HCT116 (cell line): ENCODE results near the gene ESR1. TPM values are rescaled to one million over a fixed set of nuclear protein-coding genes. Genes with fewer than 3 reads are reported as not detected.

Source experiments
- ATAC-seq: fragments of 200-7000 bp; cut with Tn5 transposase; 2 replicates; pipeline ENCODE4 v1.9.1; 2020; ENCODE audit warnings: mild to moderate bottlenecking, moderate library complexity
- BruUV-seq: library from RNA; stranded (reverse); fragments of 400-500 nt; replicated peaks from 2 replicates; lab custom pipeline; 2021; lab: Mats Ljungman, UMichigan
- CTCF ChIA-PET: fragments of 300-600 bp; sonication (Branson Sonifier 250); formaldehyde crosslinking; loops from one replicate; lab custom pipeline; 2021; ENCODE audit warnings: antibody characterized with exemption; lab: Charles Lee
- POLR2A ChIA-PET: fragments of 300-600, 350-600 bp; sonication (Branson Sonifier 250); formaldehyde crosslinking; loops from one replicate; lab custom pipeline; 2021; ENCODE audit warnings: antibody characterized with exemption; lab: Charles Lee
- RAD21 ChIA-PET, 2 experiments: fragments of 300-600 bp; sonication (Branson Sonifier 250); formaldehyde crosslinking; loops; one replicate each; lab custom pipeline; 2023; ENCODE audit warnings: low total read pairs in 2 of 2; ENCODE audit not compliant: uncharacterized antibody in 2 of 2, unreplicated experiment in 2 of 2, low non-redundant PET in 1 of 2; lab: Charles Lee
- DNase-seq: peaks from one replicate; pipeline ENCODE4 v3.0.0-alpha.2; 2010; ENCODE audit warnings: low read depth, low spot score
- H2AFZ ChIP-seq: fragments of 200-600 bp; shearing (Covaris generic), sonication (generic); 2 replicates; pipeline ENCODE4 v1.6.1; 2017; ENCODE audit warnings: low read depth, mixed run types, mixed read lengths, antibody characterized with exemption, low read length; ENCODE audit not compliant: poor library complexity, severe bottlenecking
- H3K27ac ChIP-seq: 2 replicates; pipeline ENCODE4 v1.5.1; 2012; ENCODE audit warnings: low read depth, low read length
- H3K27me3 ChIP-seq: fragments of 200-600 bp; sonication (generic); 2 replicates; pipeline ENCODE4 v1.6.1; 2016; ENCODE audit warnings: mixed run types, low read length, mixed read lengths; ENCODE audit not compliant: insufficient read depth
- H3K36me3 ChIP-seq, 2 experiments: fragments of 200-500 bp in 1 of 2; fragments of 200-600 bp in 1 of 2; sonication (Bioruptor generic) in 1 of 2; sonication (generic) in 1 of 2; 2 replicates each; pipeline versions ENCODE4 v1.5.1 to v1.6.1; 2014 to 2016; ENCODE audit warnings: low read length in 2 of 2, inconsistent platforms in 1 of 2, mixed read lengths in 1 of 2, mixed run types in 1 of 2; ENCODE audit not compliant: insufficient read depth in 2 of 2, control insufficient read depth in 1 of 2
- H3K4me1 ChIP-seq, 2 experiments: fragments of 200-600 bp in 1 of 2; sonication (generic) in 1 of 2; 2 replicates each; pipeline versions ENCODE4 v1.5.1 to v1.6.1; 2012 to 2017; ENCODE audit warnings: low read length in 2 of 2, inconsistent platforms in 1 of 2, mild to moderate bottlenecking in 1 of 2, mixed read lengths in 1 of 2, mixed run types in 1 of 2, moderate library complexity in 1 of 2; ENCODE audit not compliant: insufficient read depth in 2 of 2, control insufficient read depth in 1 of 2
- H3K4me2 ChIP-seq: fragments of 200-600 bp; sonication (generic); 2 replicates; pipeline ENCODE4 v1.6.1; 2017; ENCODE audit warnings: mixed run types, low read length, mixed read lengths
- H3K4me3 ChIP-seq, 2 experiments: fragments of 200-600 bp in 1 of 2; sonication (generic) in 1 of 2; replicated peaks in 1 of 2; 2 replicates each; pipeline ENCODE4 v1.5.1; 2011 to 2016; ENCODE audit warnings: low read length in 2 of 2, control low read depth in 1 of 2, low read depth in 1 of 2, mild to moderate bottlenecking in 1 of 2, mixed read lengths in 1 of 2, mixed run types in 1 of 2
- H3K79me2 ChIP-seq: fragments of 200-600 bp; sonication (generic); 2 replicates; pipeline ENCODE4 v1.6.1; 2017; ENCODE audit warnings: mild to moderate bottlenecking, mixed run types, low read length, moderate library complexity, mixed read lengths; ENCODE audit not compliant: insufficient read depth
- H3K9ac ChIP-seq: fragments of 200-600 bp; sonication (generic); 2 replicates; pipeline ENCODE4 v1.6.1; 2016; ENCODE audit warnings: low read length, mixed read lengths
- H3K9me2 ChIP-seq: fragments of 200-600 bp; sonication (generic), shearing (Covaris generic); 2 replicates; pipeline ENCODE4 v1.6.1; 2017; ENCODE audit warnings: mixed run types, mild to moderate bottlenecking, moderate library complexity; ENCODE audit not compliant: insufficient read depth
- H3K9me3 ChIP-seq, 2 experiments: fragments of 200-500 bp in 1 of 2; fragments of 200-600 bp in 1 of 2; sonication (Bioruptor generic) in 1 of 2; sonication (generic) in 1 of 2; 2 replicates each; pipeline ENCODE4 v1.6.1; 2014 to 2017; ENCODE audit warnings: low read length in 2 of 2, mixed read lengths in 2 of 2, inconsistent platforms in 1 of 2, low read depth in 1 of 2, mild to moderate bottlenecking in 1 of 2, mixed run types in 1 of 2, moderate library complexity in 1 of 2; ENCODE audit not compliant: control insufficient read depth in 1 of 2, insufficient read depth in 1 of 2
- H4K20me1 ChIP-seq: fragments of 200-600 bp; sonication (generic), shearing (Covaris generic); 2 replicates; pipeline ENCODE4 v1.6.1; 2017; ENCODE audit warnings: mixed run types, mild to moderate bottlenecking, moderate library complexity; ENCODE audit not compliant: insufficient read depth
- CEBPB ChIP-seq: IDR thresholded peaks from 2 replicates; pipeline ENCODE4 v1.6.1; 2012; ENCODE audit warnings: low read depth
- EGR1 ChIP-seq: IDR thresholded peaks from 2 replicates; pipeline ENCODE4 v1.6.1; 2012; ENCODE audit warnings: low read depth
- FOSL1 ChIP-seq: IDR thresholded peaks from 2 replicates; pipeline ENCODE4 v1.6.1; 2012; ENCODE audit warnings: low read depth
- RAD21 ChIP-seq: IDR thresholded peaks from 2 replicates; pipeline ENCODE4 v1.6.1; 2012; ENCODE audit warnings: low read depth, mild to moderate bottlenecking
- SP1 ChIP-seq: IDR thresholded peaks from 2 replicates; pipeline ENCODE4 v1.6.1; 2012; ENCODE audit warnings: low read depth
- SRF ChIP-seq: IDR thresholded peaks from 2 replicates; pipeline ENCODE4 v1.6.1; 2012; ENCODE audit warnings: low read depth
- YY1 ChIP-seq: IDR thresholded peaks from 2 replicates; pipeline ENCODE4 v1.6.1; 2011; ENCODE audit warnings: low read length, low read depth, moderate library complexity, mild to moderate bottlenecking; ENCODE audit not compliant: insufficient replicate concordance; ENCODE audit errors: extremely low read depth
- intact Hi-C: fragments of 100-400 bp; cut with micrococcal nuclease; formaldehyde crosslinking; loops from 2 replicates; pipeline ENCODE4 v1.10.0; 2022
- total RNA-seq: library from RNA; stranded (reverse); gene quantifications from one replicate; pipeline ENCODE4 v1.2.1, GENCODE V29; 2021; ENCODE audit not compliant: unreplicated experiment
- TF ChIP-seq, protein P1 (sequence below), 3 experiments: fragments of 200-600 bp in 1 of 3; sonication (generic) in 1 of 3; IDR thresholded peaks in 2 of 3; conservative IDR thresholded peaks in 1 of 3; 2 replicates each; pipeline ENCODE4 v1.5.1; 2012 to 2017; ENCODE audit warnings: low read depth in 2 of 3, low read length in 2 of 3, antibody characterized with exemption in 1 of 3, borderline replicate concordance in 1 of 3, control low read depth in 1 of 3, mild to moderate bottlenecking in 1 of 3, mixed read lengths in 1 of 3, mixed run types in 1 of 3, moderate library complexity in 1 of 3; ENCODE audit not compliant: insufficient read depth in 1 of 3
- TF ChIP-seq, protein P2 (sequence below): IDR thresholded peaks from 2 replicates; pipeline ENCODE4 v1.6.1; 2011; ENCODE audit warnings: mild to moderate bottlenecking, low read length, moderate library complexity; ENCODE audit not compliant: insufficient replicate concordance; ENCODE audit errors: extremely low read depth

ESR1 gene
- total RNA-seq, 1 experiment from 2014 or later, result 0.17 TPM

DNA sequence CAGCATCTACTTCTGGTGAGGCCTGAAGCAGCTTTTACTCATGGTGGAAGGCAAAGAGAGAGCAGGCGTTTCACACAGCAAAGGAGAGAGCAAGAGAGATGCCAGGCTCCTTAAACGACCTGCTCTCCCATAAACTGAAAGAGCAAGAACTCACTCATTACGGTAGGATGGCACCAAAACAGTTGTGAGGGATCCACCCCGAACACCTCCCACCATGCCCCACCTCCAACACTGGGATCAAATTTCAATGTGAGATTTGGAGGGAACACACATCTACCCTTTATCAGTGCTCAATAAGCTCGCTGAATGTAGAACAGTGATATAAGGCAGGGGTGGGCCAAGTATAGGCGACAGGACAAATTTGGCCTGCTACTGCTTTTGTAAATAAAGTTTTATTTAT is 244.6 kb downstream of the ESR1 start:
- Histone ChIP-seq H3K9ac (no peak overlapping the region), H3K4me2 (no peak overlapping the region), H4K20me1 (no peaks in the 10 kb centered on the region), H2AFZ (no peak overlapping the region), H3K36me3 (no peaks in the 10 kb centered on the region), H3K79me2 (no peaks in the 10 kb centered on the region)
- DNase-seq, result no peak
- RAD21 ChIA-PET, result no interaction called here
- CTCF ChIA-PET, result no interaction called here
- POLR2A ChIA-PET, result no interaction called here
- BruUV-seq, result no TSS peak
- TF ChIP-seq RAD21, result no peak
- no peak for TF ChIP-seq EGR1
- TF ChIP-seq SRF, result no peak
- TF ChIP-seq CEBPB, result no peak
- TF ChIP-seq YY1, result no peak
- no peak for TF ChIP-seq FOSL1
- TF ChIP-seq, protein P1, sequence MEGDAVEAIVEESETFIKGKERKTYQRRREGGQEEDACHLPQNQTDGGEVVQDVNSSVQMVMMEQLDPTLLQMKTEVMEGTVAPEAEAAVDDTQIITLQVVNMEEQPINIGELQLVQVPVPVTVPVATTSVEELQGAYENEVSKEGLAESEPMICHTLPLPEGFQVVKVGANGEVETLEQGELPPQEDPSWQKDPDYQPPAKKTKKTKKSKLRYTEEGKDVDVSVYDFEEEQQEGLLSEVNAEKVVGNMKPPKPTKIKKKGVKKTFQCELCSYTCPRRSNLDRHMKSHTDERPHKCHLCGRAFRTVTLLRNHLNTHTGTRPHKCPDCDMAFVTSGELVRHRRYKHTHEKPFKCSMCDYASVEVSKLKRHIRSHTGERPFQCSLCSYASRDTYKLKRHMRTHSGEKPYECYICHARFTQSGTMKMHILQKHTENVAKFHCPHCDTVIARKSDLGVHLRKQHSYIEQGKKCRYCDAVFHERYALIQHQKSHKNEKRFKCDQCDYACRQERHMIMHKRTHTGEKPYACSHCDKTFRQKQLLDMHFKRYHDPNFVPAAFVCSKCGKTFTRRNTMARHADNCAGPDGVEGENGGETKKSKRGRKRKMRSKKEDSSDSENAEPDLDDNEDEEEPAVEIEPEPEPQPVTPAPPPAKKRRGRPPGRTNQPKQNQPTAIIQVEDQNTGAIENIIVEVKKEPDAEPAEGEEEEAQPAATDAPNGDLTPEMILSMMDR (IDR thresholded peaks at IDR 0.05 in 2 of 3, conservative IDR thresholded peaks at IDR 0.05 in 1 of 3; ENCODE audit: borderline replicate concordance in 1 of 3, insufficient read depth in 1 of 3, low read depth in 2 of 3, low read length in 2 of 3), result no peak
- TF ChIP-seq SP1, result no peak
- TF ChIP-seq, all 23 proteins: peak for 0
- intact Hi-C loops, result loop anchor here (5.0 kb wide), 1 partner anchor 160 kb away; no protein-coding TSS in a partner anchor
- H3K9me3 ChIP-seq, result no peaks in the 10 kb centered on the region
- ATAC-seq, result no peak
- H3K4me3 ChIP-seq, result no peak overlapping the region
- H3K27me3 ChIP-seq, result no peaks in the 10 kb centered on the region
- H3K27ac ChIP-seq, result no peak overlapping the region
- peaks cover 0 to 14% of the 10 kb centered on the region in 2 experiments; a peak in 2 of 4 replicates for H3K4me1 ChIP-seq
- H3K9me2 ChIP-seq, result no peaks in the 10 kb centered on the region

- H3K4me3 ChIP-seq, result no peak overlapping the region
- TF ChIP-seq, protein P2, sequence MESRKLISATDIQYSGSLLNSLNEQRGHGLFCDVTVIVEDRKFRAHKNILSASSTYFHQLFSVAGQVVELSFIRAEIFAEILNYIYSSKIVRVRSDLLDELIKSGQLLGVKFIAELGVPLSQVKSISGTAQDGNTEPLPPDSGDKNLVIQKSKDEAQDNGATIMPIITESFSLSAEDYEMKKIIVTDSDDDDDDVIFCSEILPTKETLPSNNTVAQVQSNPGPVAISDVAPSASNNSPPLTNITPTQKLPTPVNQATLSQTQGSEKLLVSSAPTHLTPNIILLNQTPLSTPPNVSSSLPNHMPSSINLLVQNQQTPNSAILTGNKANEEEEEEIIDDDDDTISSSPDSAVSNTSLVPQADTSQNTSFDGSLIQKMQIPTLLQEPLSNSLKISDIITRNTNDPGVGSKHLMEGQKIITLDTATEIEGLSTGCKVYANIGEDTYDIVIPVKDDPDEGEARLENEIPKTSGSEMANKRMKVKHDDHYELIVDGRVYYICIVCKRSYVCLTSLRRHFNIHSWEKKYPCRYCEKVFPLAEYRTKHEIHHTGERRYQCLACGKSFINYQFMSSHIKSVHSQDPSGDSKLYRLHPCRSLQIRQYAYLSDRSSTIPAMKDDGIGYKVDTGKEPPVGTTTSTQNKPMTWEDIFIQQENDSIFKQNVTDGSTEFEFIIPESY, result no peak
- TF ChIP-seq, all 23 proteins: peak for 0
- Histone ChIP-seq H3K27me3 (no peaks in the 10 kb centered on the region), H3K27ac (no peak overlapping the region), H3K9me3 (no peaks in the 10 kb centered on the region), H3K4me1 (peaks cover 0 to 14% of the 10 kb centered on the region in 2 experiments; a peak in 2 of 4 replicates), H4K20me1 (no peaks in the 10 kb centered on the region), H3K9me2 (no peaks in the 10 kb centered on the region), H2AFZ (peak overlapping the region; percentile 39), H3K79me2 (no peaks in the 10 kb centered on the region), H3K36me3 (no peaks in the 10 kb centered on the region), H3K4me2 (no peak overlapping the region), H3K9ac (no peak overlapping the region)
- intact Hi-C loops, result loop anchor here (5.0 kb wide), 1 partner anchor 161 kb away; no protein-coding TSS in a partner anchor
- DNase-seq (no peak), ATAC-seq (no peak)
- no TSS peak for BruUV-seq
- ChIA-PET CTCF (no interaction called here), POLR2A (no interaction called here), RAD21 (no interaction called here)
These were observed 245.8 kb downstream of the ESR1 start for GRCh38 chr6:152053332-152053731.
